ENCODE measurements around the gene SLC16A11. TPM values are rescaled to one million over a fixed set of nuclear protein-coding genes. Genes with fewer than 3 reads are reported as not detected.
"Not testable (repeated sequence)": the region's sequence is repeated elsewhere in the genome, so short reads cannot be mapped to it uniquely, and the experiment has no call there.

SLC16A11 gene
- total RNA-seq, 4 donors from 2014 or later = 0.31 to 0.78 TPM; not detected in 2

DNA sequence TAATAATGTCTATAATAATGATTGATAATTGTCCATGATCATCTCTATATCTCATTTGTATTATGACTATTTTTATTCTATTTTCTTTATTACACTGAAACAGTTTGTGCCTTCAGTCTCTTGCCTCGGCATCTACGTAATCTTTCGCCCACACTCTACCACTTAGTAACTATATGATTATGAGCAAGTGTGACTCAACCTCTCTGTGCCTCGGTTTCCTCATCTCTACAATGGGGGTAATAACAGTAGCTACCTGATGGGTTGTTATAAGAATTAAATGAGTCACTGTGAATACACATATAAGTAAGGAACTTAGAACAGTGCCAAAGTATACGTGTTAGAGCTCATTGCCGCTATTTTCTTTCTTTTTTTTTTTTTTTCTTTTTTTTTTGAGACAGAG lies 3.7 kb upstream of the SLC16A11 start:
- Histone ChIP-seq H3K27me3 (peaks cover 16 to 22% (median 19%) of the 10 kb centered on the region in 3 donors), H3K4me1 (peaks cover 10 to 12% of the 10 kb centered on the region in 2 donors), H3K36me3 (no peaks in the 10 kb centered on the region), H3K4me3 (no peak overlapping the region), H3K9me3 (no peaks in the 10 kb centered on the region), H3K27ac (no peak overlapping the region)
- in situ Hi-C loops (cut with MboI; ENCODE audit: low sequenced_read_pairs in 4 of 4) (loop anchor here in 1 of 4 donors (25.0 kb wide), 1 partner anchor 290 kb away; the partner anchor contains the start of genes ACAP1 and NEURL4), intact Hi-C loops (cut with DNase I; ENCODE audit: low total_unique reads) (loop anchor here (10.0 kb wide), 1 partner anchor 297 kb away; no protein-coding TSS in a partner anchor)
- no peak for ATAC-seq
- no peak for TF ChIP-seq POLR2A (IDR thresholded peaks at IDR 0.05)
- TF ChIP-seq, protein P1, sequence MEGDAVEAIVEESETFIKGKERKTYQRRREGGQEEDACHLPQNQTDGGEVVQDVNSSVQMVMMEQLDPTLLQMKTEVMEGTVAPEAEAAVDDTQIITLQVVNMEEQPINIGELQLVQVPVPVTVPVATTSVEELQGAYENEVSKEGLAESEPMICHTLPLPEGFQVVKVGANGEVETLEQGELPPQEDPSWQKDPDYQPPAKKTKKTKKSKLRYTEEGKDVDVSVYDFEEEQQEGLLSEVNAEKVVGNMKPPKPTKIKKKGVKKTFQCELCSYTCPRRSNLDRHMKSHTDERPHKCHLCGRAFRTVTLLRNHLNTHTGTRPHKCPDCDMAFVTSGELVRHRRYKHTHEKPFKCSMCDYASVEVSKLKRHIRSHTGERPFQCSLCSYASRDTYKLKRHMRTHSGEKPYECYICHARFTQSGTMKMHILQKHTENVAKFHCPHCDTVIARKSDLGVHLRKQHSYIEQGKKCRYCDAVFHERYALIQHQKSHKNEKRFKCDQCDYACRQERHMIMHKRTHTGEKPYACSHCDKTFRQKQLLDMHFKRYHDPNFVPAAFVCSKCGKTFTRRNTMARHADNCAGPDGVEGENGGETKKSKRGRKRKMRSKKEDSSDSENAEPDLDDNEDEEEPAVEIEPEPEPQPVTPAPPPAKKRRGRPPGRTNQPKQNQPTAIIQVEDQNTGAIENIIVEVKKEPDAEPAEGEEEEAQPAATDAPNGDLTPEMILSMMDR (IDR thresholded peaks at IDR 0.05 in 4 of 5, conservative IDR thresholded peaks at IDR 0.05 in 1 of 5) = no peak
- no peak for DNase-seq

DNA sequence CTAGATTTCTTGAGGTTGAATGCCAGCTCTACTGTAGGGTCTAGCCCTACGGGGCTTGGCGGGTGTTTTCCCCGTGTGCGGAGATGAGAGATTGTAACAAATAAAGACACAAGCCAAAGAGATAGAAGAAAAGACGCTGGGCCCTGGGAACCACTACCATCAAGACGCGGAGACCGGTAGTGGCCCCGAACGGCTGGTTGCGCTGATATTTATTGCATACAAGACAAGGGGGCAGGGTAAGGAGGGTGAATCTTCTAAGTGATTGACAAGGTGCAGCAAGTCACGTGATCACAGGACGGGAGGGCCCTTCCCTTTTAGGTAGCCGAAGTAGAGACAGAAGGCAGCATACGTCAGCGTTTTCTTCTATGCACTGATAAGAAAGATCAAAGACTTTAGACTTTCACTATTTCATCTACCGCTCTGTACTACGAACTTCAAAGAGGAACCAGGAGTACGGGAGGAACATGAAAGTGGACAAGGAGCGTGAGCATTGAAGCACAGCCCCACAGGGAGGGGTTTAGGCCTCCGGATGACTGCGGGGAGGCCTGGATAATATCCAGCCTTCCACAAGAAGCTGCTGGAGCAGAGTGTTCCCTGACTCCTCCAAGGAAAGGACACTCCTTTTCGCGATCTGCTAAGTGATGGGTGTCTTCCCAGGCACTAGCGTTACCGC lies 3.0 kb upstream of the SLC16A11 start:
- not testable (repeated sequence) for ATAC-seq, H3K36me3 ChIP-seq, H3K9me3 ChIP-seq
- Histone ChIP-seq H3K27me3 (peaks cover 21 to 29% (median 26%) of the 10 kb centered on the region in 3 donors), H3K27ac (peak overlapping the region in 1 of 4 donors; percentile 44), H3K4me1 (peaks cover 10 to 12% of the 10 kb centered on the region in 2 donors), H3K4me3 (peak overlapping the region; percentile 14 to 50 (median 30))
- intact Hi-C loops (cut with DNase I; ENCODE audit: low total_unique reads) (loop anchor here (10.0 kb wide), 1 partner anchor 298 kb away; no protein-coding TSS in a partner anchor), in situ Hi-C loops (cut with MboI; ENCODE audit: low sequenced_read_pairs in 4 of 4) (loop anchor here in 1 of 4 donors (25.0 kb wide), 1 partner anchor 290 kb away; the partner anchor contains the start of genes ACAP1 and NEURL4)
- DNase-seq = peak in 1 of 2 donors; percentile 40

DNA sequence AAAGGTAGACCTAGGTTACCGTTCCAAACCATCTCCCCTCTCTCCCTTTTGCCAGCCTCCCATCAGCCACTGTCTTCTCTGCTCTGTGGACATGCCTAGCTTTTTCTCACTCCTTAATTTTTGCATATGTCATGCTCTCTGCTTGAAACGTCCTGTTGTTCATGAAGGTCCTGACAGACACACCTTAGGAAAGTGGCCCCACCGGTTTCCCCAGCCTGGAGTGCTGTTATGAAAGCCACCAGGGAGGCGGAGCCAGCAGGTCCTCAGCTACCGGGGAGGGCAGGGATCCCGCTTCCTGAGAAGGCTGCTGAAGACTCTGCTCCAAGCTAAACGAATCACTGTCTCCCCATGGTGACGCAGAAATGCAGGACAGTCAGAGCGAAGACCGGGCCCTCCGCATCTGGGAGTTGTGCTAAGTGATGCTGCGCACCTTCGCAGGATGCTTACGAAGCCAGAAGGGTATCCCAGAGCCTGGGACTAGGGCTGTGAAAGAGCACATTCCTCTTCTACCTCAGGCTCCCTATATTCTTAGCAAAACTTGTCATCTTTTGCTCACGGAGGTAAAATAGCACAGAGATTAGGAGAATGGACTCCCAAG lies 2.3 kb upstream of the SLC16A11 start:
- Histone ChIP-seq H3K36me3 (no peaks in the 10 kb centered on the region), H3K27me3 (peaks cover 21 to 30% (median 29%) of the 10 kb centered on the region in 3 donors), H3K4me1 (peaks cover 10 to 12% of the 10 kb centered on the region in 2 donors), H3K9me3 (no peaks in the 10 kb centered on the region), H3K27ac (peak overlapping the region in 1 of 4 donors; percentile 44), H3K4me3 (peak overlapping the region; percentile 14 to 50 (median 30))
- peak; percentile 14 to 35 for ATAC-seq
- TF ChIP-seq POLR2A (IDR thresholded peaks at IDR 0.05) = no peak
- TF ChIP-seq, protein P1 (IDR thresholded peaks at IDR 0.05 in 4 of 5, conservative IDR thresholded peaks at IDR 0.05 in 1 of 5) = no peak
- in situ Hi-C loops (cut with MboI; ENCODE audit: low sequenced_read_pairs in 4 of 4) = loop anchor here in 1 of 4 donors (25.0 kb wide), 1 partner anchor 291 kb away; the partner anchor contains the start of genes ACAP1 and NEURL4
- no peak for DNase-seq
- intact Hi-C loops (cut with DNase I; ENCODE audit: low total_unique reads) = loop anchor here (10.0 kb wide), 1 partner anchor 299 kb away; no protein-coding TSS in a partner anchor

DNA sequence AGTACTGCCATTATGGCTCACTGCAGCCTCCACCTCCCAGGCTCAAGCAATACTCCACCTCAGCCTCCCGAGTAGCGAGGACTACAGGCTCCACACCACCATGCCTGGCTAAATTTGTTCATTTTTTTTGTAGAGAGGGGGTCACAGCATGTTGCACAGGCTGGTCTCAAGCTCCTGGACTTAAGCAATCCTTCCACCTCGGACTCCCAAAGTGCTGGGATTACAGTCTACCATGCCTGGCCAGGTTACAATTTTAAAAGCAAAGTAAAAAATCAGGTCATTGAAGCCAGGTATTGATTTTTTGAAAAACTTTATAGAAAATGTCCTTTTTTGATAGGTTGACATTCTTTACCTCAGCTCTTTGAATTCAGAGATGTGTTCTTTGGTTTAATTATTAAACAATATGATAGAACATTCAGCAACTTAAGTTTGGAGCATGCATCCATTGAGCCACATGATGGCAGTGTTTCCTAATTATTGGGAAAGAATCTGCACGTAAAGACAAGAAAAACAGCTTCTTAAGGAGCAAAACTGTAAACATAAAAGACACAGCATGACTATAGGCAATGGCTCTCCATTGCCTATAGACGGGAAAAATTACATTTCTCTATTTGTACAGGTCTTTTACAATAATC lies 1.7 kb upstream of the SLC16A11 start:
- no peak for TF ChIP-seq POLR2A (IDR thresholded peaks at IDR 0.05)
- TF ChIP-seq, protein P1 (IDR thresholded peaks at IDR 0.05 in 4 of 5, conservative IDR thresholded peaks at IDR 0.05 in 1 of 5) = peak; percentile 50 to 76 (median 74)
- peak overlapping the region in 1 of 4 donors; percentile 33 for H3K4me3 ChIP-seq
- ATAC-seq = peak; percentile 35 to 57
- no peaks in the 10 kb centered on the region for H3K36me3 ChIP-seq
- no peaks in the 10 kb centered on the region for H3K9me3 ChIP-seq
- peaks cover 21 to 30% (median 29%) of the 10 kb centered on the region in 3 donors for H3K27me3 ChIP-seq
- in situ Hi-C loops (cut with MboI; ENCODE audit: low sequenced_read_pairs in 4 of 4) = loop anchor here in 1 of 4 donors (25.0 kb wide), 1 partner anchor 292 kb away; the partner anchor contains the start of genes ACAP1 and NEURL4
- H3K27ac ChIP-seq = no peak overlapping the region
- no peak for DNase-seq
- intact Hi-C loops (cut with DNase I; ENCODE audit: low total_unique reads) = loop anchor here (2.0 to 10.0 kb wide), 2 partner anchors 91 to 299 kb away; no protein-coding TSS in a partner anchor
- H3K4me1 ChIP-seq = peaks cover 10 to 12% of the 10 kb centered on the region in 2 donors
